BLaER1 treated with 17β-estradiol and CSF1 and Interleukin-3, amounts not matched to agents 10 nM and 100 nM (cell line): Measurements from ENCODE around the gene PAX2.

ENCODE experiments used
- H3K27ac ChIP-seq, 11 experiments: shearing (Covaris generic); formaldehyde crosslinking; 2 replicates each; pipeline ENCODE4 v1.8.1; 2022
- H3K27me3 ChIP-seq, 11 experiments: shearing (Covaris generic); formaldehyde crosslinking; 2 replicates each; pipeline ENCODE4 v1.8.1; 2022
- H3K36me3 ChIP-seq, 11 experiments: shearing (Covaris generic); formaldehyde crosslinking; 2 replicates each; pipeline ENCODE4 v1.8.1; 2022
- H3K4me1 ChIP-seq, 10 experiments: shearing (Covaris generic); formaldehyde crosslinking; 2 replicates each; pipeline ENCODE4 v1.8.1; 2022
- H3K4me2 ChIP-seq, 11 experiments: shearing (Covaris generic); formaldehyde crosslinking; 2 replicates each; pipeline ENCODE4 v1.8.1; 2022
- H3K4me3 ChIP-seq, 10 experiments: shearing (Covaris generic); formaldehyde crosslinking; 2 replicates each; pipeline ENCODE4 v1.8.1; 2022
- H3K9ac ChIP-seq, 11 experiments: shearing (Covaris generic); formaldehyde crosslinking; 2 replicates each; pipeline ENCODE4 v1.8.1; 2022
- H3K9me3 ChIP-seq, 11 experiments: shearing (Covaris generic); formaldehyde crosslinking; replicated peaks in 1 of 11; 2 replicates each; pipeline ENCODE4 v1.8.1; 2022
- H4K20me1 ChIP-seq, 11 experiments: shearing (Covaris generic); formaldehyde crosslinking; 2 replicates each; pipeline ENCODE4 v1.8.1; 2022
- Cebpa-rat ChIP-seq, 11 experiments: shearing (Covaris generic); IDR thresholded peaks; 2 replicates each; pipeline ENCODE4 v1.8.1; 2022

PAX2 gene

GRCh38 chr10:100835810-100836209 is 90.4 kb downstream of the PAX2 start:
- TF ChIP-seq Cebpa-rat (IDR thresholded peaks at IDR 0.05) = no peak
- Histone ChIP-seq H4K20me1 (peaks cover 0 to 9% (median 0%) of the 10 kb centered on the region in 11 experiments; a peak in 5 of 22 replicates), H3K9me3 (peaks cover 0 to 4% (median under 1%) of the 10 kb centered on the region in 11 experiments; a peak in 5 of 22 replicates), H3K4me3 (no peak overlapping the region), H3K4me1 (peaks cover 0 to 9% (median 0%) of the 10 kb centered on the region in 10 experiments; a peak in 1 of 20 replicates), H3K36me3 (no peaks in the 10 kb centered on the region), H3K4me2 (no peak overlapping the region), H3K27me3 (peaks cover 25 to 44% (median 33%) of the 10 kb centered on the region in 11 experiments), H3K27ac (no peak overlapping the region), H3K9ac (no peak overlapping the region)

DNA sequence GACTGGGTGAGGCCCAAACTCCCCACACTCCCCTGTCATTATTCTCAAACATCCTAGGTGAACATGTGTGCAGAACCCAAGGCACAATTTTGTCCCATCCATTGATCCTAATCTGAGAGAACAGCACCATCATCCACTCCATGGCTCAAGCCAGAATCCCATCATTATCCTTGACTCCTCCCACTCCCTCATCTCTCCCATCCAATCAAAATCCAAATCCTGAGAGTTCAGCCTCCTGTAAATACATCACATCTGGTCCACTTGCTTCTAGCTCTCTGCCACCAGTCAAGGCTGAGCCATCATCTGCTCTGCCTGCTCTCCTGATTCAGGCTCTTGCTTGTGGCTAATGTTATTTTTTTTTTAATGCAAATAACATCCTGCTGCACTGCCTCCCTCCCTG is 91.5 kb downstream of the PAX2 start:
- Histone ChIP-seq H3K9ac (no peak overlapping the region), H3K4me3 (no peak overlapping the region), H3K9me3 (0 out of 22 replicates have a peak, but pooled peaks cover 0 to 4% (median 0%) of the 10 kb centered on the region in 11 experiments), H4K20me1 (no peaks in the 10 kb centered on the region; a peak in 2 of 22 replicates), H3K36me3 (no peaks in the 10 kb centered on the region), H3K27ac (no peak overlapping the region), H3K4me2 (no peak overlapping the region), H3K27me3 (peaks cover 15 to 33% (median 22%) of the 10 kb centered on the region in 11 experiments), H3K4me1 (peaks cover 0 to 9% (median 0%) of the 10 kb centered on the region in 10 experiments; a peak in 1 of 20 replicates)
- no peak for TF ChIP-seq Cebpa-rat (IDR thresholded peaks at IDR 0.05)

DNA sequence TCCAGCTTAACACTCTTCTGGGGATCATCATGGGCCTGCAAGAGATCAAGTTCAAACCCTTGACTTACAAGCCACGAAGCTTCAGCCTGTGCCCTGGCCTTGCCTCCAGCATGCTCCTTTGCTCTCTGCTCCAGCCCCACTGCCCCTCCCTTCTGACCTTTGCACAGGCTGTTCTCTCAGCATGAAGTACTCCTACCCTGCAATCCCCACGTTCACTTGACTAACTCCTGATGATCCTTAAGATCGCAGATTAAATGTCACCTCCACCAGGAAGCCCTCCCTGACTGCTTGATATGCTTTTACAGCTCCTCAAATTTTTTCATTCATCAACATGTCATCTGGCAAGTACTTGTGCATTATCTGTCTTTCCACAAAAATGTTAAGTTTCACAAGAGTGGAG is 91.9 kb downstream of the PAX2 start:
- peaks cover 13 to 29% (median 18%) of the 10 kb centered on the region in 11 experiments for H3K27me3 ChIP-seq
- no peak overlapping the region for H3K27ac ChIP-seq
- TF ChIP-seq Cebpa-rat (IDR thresholded peaks at IDR 0.05) = no peak

DNA sequence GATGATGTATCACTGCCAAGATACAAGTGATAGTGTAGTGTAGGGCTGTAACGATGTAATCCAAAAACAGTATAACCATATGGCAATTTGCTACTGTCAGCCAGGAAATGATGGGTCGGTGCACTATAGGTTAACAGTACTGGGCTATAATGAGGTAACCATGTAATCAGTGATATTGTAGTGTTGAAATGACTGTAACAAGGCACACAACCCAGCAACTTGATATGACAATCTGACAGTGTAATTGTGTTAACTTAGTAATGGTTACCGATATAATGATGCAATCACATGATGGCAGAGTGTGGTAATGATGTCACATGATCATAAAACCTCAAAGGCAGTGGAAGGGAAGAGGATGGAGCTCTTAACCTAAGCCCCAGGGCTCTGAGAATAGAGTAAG is 93.6 kb downstream of the PAX2 start:
- H3K27me3 ChIP-seq = peaks cover 0 to 12% (median 1%) of the 10 kb centered on the region in 11 experiments; a peak in 8 of 22 replicates
- peak in 2 of 11 experiments; percentile 10 to 13; a peak in 2 of 22 replicates for TF ChIP-seq Cebpa-rat (IDR thresholded peaks at IDR 0.05)
- no peak overlapping the region for H3K4me3 ChIP-seq
- no peaks in the 10 kb centered on the region for H4K20me1 ChIP-seq
- no peaks in the 10 kb centered on the region for H3K36me3 ChIP-seq
- H3K27ac ChIP-seq = no peak overlapping the region
- H3K4me1 ChIP-seq = peaks cover 0 to 9% (median 0%) of the 10 kb centered on the region in 10 experiments; a peak in 1 of 20 replicates
- H3K9ac ChIP-seq = no peak overlapping the region
- 0 out of 22 replicates have a peak overlapping the region, but pooled peaks of 1 of the 11 experiments have one; percentile 1 for H3K4me2 ChIP-seq
- H3K9me3 ChIP-seq = 0 out of 22 replicates have a peak, but pooled peaks cover 0 to 4% (median 0%) of the 10 kb centered on the region in 11 experiments

More for the DNA sequence above, 91.9 kb downstream of the PAX2 start:
- Histone ChIP-seq H3K9me3 (0 out of 22 replicates have a peak, but pooled peaks cover 0 to 4% (median 0%) of the 10 kb centered on the region in 11 experiments), H3K36me3 (no peaks in the 10 kb centered on the region), H3K4me3 (no peak overlapping the region), H3K4me1 (peaks cover 0 to 9% (median 0%) of the 10 kb centered on the region in 10 experiments; a peak in 1 of 20 replicates), H3K4me2 (no peak overlapping the region; a peak in 1 of 22 replicates), H3K9ac (no peak overlapping the region), H4K20me1 (no peaks in the 10 kb centered on the region; a peak in 1 of 22 replicates)

DNA sequence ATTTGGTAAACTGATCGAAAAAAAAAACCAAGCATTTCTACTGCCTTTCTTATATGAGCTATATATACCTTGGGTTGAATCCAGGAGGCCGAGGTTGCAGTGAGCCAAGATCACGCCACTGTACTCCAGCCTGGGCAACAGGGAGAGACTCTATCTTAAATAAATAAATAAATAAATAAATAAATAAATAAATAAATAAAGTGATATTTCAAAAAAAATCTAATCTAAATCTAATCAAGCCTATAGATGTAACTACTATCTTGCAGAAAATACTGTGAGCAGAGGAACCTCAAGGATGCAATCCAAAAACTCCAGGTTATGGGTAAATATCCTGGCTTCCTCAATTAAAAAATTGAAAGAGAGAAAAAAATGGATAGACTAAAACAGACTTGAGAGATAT is 96.1 kb downstream of the PAX2 start:
- Histone ChIP-seq H3K9ac (no peak overlapping the region), H3K4me3 (no peak overlapping the region), H3K4me2 (no peak overlapping the region), H3K36me3 (no peaks in the 10 kb centered on the region), H3K4me1 (peaks cover 0 to 9% (median 0%) of the 10 kb centered on the region in 10 experiments; a peak in 1 of 20 replicates), H3K27ac (no peak overlapping the region), H4K20me1 (no peaks in the 10 kb centered on the region), H3K9me3 (0 out of 22 replicates have a peak, but pooled peaks cover 0 to 4% (median 0%) of the 10 kb centered on the region in 11 experiments), H3K27me3 (no peaks in the 10 kb centered on the region)
- no peak for TF ChIP-seq Cebpa-rat (IDR thresholded peaks at IDR 0.05)

DNA sequence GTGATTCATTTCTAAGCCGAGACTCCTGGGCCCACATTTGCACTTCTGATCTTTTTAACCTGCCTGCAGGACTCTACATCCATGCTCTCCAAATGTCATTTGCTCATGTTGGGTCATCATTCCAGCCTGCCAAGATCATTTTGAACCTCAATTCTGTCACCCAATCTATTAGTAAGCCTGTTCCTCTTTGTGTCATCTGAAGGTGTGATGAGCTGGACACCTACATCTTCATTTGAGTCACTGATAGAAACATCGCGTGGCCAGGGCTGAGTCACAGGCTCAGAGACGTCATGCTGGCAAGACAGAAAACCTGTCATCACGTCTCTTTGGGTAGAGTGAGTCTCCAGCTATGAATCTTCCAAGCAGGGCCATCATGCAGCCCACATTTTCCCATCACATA is 102.1 kb downstream of the PAX2 start:
- Histone ChIP-seq H3K27me3 (no peaks in the 10 kb centered on the region), H3K9ac (no peak overlapping the region), H3K4me1 (no peaks in the 10 kb centered on the region), H4K20me1 (no peaks in the 10 kb centered on the region), H3K9me3 (no peaks in the 10 kb centered on the region), H3K27ac (no peak overlapping the region), H3K4me3 (no peak overlapping the region), H3K4me2 (no peak overlapping the region), H3K36me3 (no peaks in the 10 kb centered on the region)
- TF ChIP-seq Cebpa-rat (IDR thresholded peaks at IDR 0.05) = no peak

DNA sequence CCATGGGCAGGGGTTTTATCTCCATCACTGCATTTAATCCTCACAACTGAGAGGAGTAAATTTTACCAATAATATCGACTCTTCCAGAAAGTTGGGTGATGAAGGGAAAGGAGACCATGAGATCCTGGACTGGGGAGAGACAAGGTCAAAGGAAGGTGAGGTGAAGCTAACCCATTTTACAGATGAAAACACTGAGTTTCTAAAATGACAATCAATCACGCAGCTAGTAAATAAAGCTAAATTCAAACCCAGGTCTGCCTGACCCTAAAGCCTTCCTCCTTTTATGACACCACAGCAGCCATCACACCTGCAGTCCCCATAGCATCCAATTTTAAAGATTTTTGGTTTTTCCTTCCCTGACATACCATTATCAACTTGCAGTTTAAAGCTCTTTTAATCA is 103.4 kb downstream of the PAX2 start:
- Histone ChIP-seq H3K4me1 (no peaks in the 10 kb centered on the region), H3K4me2 (no peak overlapping the region), H4K20me1 (no peaks in the 10 kb centered on the region), H3K27ac (no peak overlapping the region), H3K4me3 (no peak overlapping the region), H3K9me3 (no peaks in the 10 kb centered on the region), H3K27me3 (no peaks in the 10 kb centered on the region), H3K9ac (no peak overlapping the region), H3K36me3 (no peaks in the 10 kb centered on the region)
- no peak for TF ChIP-seq Cebpa-rat (IDR thresholded peaks at IDR 0.05)

DNA sequence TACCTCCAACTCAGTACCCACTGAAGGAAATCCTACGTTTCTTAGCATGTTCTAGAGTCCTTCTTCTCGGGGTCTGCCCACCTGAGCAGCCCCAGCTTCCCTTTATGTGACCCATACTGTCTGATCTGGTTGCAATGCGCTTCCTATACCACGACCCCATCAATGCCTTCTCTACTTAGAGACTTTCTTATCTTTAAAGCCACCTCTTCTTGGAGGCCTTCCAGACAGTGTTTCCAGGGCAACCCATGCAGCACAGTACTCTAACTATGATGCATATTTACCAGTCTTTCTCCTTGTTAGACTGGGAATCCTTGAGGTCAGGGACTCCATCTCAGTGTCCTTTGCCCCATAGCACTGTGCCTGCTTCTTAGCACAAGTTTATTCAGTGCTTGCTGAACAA is 112.9 kb downstream of the PAX2 start:
- TF ChIP-seq Cebpa-rat (IDR thresholded peaks at IDR 0.05) = no peak
- Histone ChIP-seq H3K4me1 (no peaks in the 10 kb centered on the region), H4K20me1 (no peaks in the 10 kb centered on the region; a peak in 1 of 22 replicates), H3K27me3 (peaks cover 0 to 5% (median 0%) of the 10 kb centered on the region in 11 experiments; a peak in 1 of 22 replicates), H3K4me2 (no peak overlapping the region), H3K9ac (no peak overlapping the region), H3K9me3 (peaks cover 0 to 14% (median 6%) of the 10 kb centered on the region in 11 experiments; a peak in 8 of 22 replicates), H3K27ac (no peak overlapping the region), H3K36me3 (no peaks in the 10 kb centered on the region), H3K4me3 (no peak overlapping the region)

- Histone ChIP-seq H3K27ac (no peak overlapping the region), H3K4me3 (no peak overlapping the region), H3K4me2 (no peak overlapping the region), H3K9me3 (peaks cover 0 to 14% (median 6%) of the 10 kb centered on the region in 11 experiments; a peak in 8 of 22 replicates), H3K4me1 (no peaks in the 10 kb centered on the region), H4K20me1 (no peaks in the 10 kb centered on the region; a peak in 1 of 22 replicates), H3K27me3 (peaks cover 0 to 5% (median 0%) of the 10 kb centered on the region in 11 experiments; a peak in 1 of 22 replicates), H3K9ac (no peak overlapping the region), H3K36me3 (no peaks in the 10 kb centered on the region)
- no peak for TF ChIP-seq Cebpa-rat (IDR thresholded peaks at IDR 0.05)
Observed at GRCh38 chr10:100858747-100859483, 113.5 kb downstream of the PAX2 start.
